Fibroblast of villous mesenchyme (primary cell): ENCODE results near the gene CHD5. TPM values are rescaled to one million over a fixed set of nuclear protein-coding genes. Genes with fewer than 3 reads are reported as not detected.

Source experiments
- DNase-seq: peaks from one replicate; pipeline ENCODE4 v3.0.0-alpha.2; 2010; ENCODE audit warnings: low read depth
- H3K4me3 ChIP-seq: 2 replicates; pipeline ENCODE4 v1.5.1; 2011; ENCODE audit warnings: low read depth, mild to moderate bottlenecking, low read length
- total RNA-seq: library from RNA; depleted of rRNA; stranded (reverse); fragments of >200 nt; gene quantifications from 2 replicates; pipeline ENCODE4 v1.2.3, GENCODE V29; 2012
- TF ChIP-seq, protein P1 (sequence below): IDR thresholded peaks from 2 replicates; pipeline ENCODE4 v1.5.1; 2012; ENCODE audit warnings: low read depth, mild to moderate bottlenecking, low read length; ENCODE audit not compliant: insufficient read depth

Gene CHD5
- total RNA-seq, 1 donor: under 0.01 TPM

DNA sequence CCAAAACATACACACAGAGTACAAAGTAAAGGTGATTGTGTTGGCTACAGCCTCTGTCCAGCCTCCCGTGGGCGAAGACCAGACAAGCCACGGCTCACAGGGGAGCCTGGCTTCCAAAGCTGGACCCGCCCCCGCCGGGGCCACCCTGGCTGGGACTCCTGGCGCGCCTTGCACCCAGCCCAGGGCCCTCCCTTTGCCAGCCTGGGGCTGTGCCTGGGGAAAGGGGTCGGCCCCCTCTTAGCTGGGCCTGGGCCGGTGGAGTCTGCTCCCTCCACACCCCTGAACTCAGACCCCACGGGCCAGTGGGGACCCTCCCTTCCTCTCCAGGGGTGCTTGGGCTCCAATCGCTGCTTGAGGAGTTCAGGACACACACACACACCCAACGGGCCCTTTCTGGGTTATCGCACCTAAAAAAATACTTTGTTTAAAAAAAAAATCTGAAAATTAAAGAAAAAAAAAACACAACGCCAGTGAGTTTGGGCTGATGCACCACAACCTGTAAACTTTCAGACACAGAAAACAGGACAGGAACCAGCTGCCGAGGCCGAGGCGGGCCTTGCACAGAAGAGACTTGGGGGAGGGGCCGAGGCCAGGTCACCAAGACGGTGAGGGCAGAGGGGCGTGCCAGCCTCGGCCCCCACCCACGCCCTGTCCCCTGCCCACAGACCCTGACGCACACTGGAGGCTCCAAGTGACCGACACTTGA is 78.1 kb downstream of the CHD5 start:
- TF ChIP-seq, protein P1, sequence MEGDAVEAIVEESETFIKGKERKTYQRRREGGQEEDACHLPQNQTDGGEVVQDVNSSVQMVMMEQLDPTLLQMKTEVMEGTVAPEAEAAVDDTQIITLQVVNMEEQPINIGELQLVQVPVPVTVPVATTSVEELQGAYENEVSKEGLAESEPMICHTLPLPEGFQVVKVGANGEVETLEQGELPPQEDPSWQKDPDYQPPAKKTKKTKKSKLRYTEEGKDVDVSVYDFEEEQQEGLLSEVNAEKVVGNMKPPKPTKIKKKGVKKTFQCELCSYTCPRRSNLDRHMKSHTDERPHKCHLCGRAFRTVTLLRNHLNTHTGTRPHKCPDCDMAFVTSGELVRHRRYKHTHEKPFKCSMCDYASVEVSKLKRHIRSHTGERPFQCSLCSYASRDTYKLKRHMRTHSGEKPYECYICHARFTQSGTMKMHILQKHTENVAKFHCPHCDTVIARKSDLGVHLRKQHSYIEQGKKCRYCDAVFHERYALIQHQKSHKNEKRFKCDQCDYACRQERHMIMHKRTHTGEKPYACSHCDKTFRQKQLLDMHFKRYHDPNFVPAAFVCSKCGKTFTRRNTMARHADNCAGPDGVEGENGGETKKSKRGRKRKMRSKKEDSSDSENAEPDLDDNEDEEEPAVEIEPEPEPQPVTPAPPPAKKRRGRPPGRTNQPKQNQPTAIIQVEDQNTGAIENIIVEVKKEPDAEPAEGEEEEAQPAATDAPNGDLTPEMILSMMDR: no peak
- no peak overlapping the region for H3K4me3 ChIP-seq
- DNase-seq: no peak

DNA sequence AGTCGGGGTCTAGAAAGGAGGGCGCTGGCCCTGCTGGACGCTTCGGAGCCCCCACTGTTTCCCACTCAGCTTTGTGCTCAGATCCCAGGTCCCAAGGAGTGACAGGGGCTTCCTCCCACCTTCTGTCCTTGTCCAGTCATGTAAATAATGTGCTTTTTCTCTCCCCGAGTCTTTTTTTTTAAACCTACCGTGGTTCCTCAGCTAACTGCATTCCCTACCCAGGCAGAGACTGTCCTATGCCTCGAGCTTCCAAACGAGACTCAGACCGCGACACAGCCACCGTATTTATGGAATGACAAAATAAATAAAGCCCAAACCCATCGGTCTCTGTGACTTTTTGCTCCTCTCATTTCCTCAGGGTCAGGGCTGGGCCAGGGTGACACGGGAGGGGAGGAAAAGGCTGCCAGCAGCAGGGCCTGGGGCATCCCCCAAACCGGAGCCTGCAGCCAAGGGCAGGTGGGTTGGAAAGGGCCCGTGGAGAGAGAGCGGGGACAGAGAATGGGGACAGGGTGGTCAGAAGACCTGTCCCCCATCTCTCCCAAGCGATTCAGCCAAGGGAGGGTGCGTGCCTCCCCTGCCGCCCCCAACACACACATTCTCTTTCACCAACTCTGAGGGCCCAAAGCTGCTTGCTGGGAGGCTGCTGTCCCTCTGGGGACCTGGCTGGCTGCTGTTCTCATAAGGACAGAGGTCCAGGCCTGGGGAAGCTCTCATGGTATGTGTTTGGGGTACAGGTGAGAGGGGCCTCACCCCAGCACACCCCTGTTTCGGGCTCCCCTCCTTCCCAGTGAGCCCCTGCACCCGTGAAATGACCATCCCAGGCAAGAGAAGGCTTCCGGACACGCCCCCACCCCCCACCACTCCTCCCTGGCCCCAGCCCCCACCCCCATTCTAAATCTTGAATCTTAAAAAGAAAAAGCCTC is 79.0 kb downstream of the CHD5 start:
- no peak overlapping the region for H3K4me3 ChIP-seq
- DNase-seq: no peak
- TF ChIP-seq, protein P1: no peak

DNA sequence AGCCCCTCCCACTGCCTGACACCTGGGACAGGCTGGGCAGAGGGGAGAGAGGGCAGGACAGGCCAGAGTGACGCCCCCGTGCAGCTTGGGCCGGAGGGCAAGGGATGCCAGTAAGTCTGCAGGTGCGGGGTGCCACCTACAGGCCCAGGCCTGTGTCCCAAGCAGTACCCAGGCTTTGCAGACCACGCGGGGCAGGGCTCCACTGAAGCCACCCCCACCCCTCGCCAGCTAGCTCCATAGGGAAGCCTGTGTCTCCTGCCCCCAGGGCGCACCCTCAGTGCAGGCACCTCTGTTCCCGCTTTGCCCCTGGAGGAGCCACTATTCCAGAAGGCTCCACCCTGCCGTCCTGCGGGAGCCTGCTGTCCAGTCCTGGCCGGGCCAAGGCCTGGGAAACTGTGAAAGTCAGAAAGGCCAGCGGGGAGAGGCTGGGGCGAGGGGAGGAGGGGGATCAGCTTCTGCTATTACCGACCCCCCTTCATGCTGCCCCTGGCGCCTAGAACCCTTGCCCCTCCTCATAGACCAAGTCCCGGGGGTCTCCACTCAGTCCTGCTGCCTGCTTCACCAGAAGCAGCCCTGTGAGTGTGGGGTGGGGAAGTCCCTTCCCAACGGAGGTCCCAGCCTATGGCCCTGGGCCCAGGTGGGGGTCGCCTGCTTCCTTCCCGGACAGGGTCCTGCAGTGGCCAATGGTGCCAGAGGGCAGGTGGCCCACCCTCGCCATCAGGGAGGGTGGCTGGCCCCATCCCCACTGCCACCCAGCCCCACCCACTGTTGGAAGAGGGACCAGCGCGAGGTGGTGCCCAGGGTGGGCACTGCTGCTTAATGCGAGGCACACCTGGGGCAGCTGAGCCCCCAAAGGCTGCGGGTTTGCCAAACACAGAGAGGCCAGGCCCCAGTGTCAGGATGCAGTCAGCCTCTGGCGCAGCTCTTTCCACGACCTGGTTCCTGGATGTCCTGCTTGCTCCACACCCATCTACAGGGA is 80.0 kb downstream of the CHD5 start:
- TF ChIP-seq, protein P1: no peak
- DNase-seq: no peak
- no peak overlapping the region for H3K4me3 ChIP-seq

DNA sequence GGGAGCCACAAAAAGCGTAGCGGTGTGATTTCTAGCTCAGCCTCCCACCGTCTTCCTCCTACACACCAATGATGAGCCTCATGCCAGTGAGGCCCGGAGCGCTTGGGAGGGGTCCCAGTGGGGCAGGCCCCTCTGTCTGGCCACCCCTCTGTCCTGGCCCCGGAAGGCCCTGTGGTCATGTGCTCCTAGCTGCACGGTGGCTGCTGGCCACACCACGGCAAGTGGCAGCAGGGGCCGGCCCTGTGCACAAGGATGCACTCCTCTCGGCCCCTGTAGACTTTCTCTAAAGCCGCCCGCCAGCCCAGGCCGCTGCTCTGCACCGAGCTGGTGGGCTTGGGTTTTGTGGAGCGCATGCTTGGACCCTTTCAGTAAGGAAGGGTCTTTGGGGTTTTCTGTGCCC is 80.8 kb downstream of the CHD5 start:
- DNase-seq: no peak
- H3K4me3 ChIP-seq: no peak overlapping the region
- TF ChIP-seq, protein P1: no peak

DNA sequence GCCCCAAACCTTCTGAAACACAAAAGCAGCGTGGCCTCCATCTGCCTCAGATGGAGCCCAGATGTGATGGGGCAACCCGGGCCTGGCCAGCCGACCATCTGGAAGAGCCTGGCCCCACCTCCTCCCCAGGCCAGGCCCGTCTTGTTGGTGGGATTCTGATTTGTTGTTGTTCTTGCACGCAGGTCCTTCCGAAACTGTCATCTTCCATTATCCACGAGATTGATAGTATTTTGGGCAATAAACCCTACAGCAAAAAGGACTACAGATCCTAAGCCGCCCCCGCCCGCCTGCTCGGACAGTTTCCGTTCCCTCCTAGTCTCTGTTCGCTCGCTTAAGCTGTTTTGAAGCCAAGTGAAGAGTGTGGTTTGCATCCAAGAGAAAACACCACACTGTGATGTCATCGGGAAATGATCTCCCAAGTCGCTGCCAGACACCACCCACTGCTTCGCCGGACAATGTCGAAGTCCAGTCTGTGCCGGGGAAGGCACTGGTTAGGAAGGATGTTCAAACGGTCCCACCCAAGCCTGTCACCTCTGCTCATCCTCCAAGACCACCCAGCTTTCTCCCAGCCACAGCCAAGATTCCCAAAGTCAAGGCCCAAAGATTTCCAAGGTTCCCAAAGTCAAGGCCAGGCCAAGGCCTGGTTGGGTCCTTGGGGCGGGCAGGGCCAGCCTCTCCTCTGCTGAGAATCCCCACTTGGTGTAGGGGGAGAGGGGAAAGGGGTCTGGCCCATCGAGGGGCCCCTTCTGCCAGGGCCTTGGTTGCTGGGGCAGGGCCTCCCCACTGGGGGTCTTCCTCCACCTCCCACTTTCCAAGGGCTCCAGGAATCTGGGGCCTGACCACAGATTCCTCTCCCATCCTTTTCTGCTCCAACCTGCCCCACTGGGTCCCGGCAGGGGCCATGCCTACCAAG is 81.6 kb downstream of the CHD5 start:
- peak; percentile 57 for DNase-seq
- TF ChIP-seq, protein P1: no peak
- no peak overlapping the region for H3K4me3 ChIP-seq
